GM18508 (cell line): ENCODE measurements around the gene KRTAP24-1.

Experiments
- ATAC-seq: cut with Tn5 transposase; IDR thresholded peaks from one replicate; pipeline ENCODE4 v1.9.1; 2021; ENCODE audit warnings: moderate number of reproducible peaks; ENCODE audit not compliant: insufficient read depth, unreplicated experiment

KRTAP24-1 gene, protein sequence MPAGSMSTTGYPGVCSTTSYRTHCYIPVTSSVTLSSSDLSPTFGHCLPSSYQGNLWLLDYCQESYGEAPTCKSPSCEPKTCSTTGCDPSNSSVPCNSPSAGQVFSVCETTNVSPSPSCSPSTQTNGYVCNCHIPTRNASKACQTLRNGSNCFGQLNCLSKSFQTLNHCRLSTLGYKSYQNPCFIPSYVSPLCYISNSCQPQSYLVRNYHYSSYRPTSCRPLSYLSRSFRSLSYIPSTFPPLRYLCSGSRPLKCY

DNA sequence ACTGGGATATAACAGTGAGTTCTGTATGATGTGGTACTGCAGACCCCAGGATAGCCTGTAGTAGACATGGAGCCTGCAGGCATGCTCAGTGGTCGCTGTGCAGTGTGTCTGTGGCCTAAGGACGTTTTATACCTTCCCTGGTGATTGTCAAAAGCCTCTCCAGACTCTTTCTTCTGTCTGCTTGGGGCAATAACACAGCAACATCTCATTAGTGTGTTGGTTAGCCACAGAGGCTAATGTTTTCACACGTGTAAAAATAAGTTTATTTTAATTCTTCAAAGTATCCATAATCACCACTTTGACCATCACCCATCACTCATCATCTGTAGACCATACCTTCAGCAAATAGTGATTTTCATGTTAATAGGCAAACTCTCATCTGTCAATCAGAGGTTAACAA lies at the start of gene KRTAP24-1:
TSS of gene KRTAP24-1 (minus strand) at position 101 of the 400 bp plus-strand sequence. CDS start at position 83, 18 bp downstream.
- ATAC-seq, result no peak

DNA sequence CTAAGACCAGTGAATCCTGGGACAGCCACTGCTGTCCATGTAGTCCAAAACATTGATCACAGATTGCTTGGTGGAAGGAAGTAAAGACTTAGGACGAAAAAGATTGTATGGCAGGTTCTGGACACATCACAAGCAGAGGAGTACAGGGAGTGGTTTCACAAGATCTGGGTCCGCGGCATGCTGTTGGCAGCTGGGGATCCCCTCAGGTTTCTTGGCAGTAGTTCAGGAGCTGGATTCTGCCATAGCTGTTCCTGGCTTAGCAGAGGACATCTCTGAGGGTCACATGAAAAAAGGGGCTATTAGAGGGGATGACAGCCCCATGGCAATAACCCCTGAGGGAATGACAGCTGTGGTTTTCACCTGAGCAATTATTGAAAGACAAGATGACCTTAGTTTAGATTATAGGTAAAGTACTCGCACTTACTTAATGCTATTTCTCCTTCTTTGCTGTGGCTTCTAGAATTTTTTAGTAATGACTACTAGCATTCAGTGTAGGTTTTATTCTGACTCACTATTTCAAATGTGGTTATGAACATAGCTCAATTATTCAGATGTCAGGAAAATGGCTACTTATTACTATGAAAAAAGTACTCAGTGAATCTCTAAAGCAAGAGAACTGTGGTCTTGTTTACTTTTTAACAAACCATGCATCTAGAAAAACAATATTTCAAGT lies 46.6 kb upstream of the KRTAP24-1 start:
- ATAC-seq, result no peak

DNA sequence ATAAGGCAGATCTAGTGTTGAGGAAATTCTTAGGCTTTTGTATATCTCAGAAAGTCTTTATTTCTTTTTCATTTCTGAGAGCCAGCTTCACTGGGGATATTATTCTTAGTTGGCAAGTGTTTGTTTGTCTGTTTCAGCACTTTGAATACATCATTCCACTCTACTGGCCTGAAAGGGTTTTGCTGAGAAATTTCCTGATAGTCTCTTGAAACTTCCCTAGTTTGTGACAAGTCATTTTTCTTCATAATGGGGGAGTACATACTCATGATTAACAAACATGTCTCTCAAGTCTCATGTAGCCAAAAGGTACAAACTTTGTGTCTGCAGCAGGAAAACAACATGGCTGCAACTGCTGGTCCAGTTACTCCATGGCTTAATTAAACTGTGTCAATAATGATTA lies 43.6 kb upstream of the KRTAP24-1 start:
- ATAC-seq, result no peak

DNA sequence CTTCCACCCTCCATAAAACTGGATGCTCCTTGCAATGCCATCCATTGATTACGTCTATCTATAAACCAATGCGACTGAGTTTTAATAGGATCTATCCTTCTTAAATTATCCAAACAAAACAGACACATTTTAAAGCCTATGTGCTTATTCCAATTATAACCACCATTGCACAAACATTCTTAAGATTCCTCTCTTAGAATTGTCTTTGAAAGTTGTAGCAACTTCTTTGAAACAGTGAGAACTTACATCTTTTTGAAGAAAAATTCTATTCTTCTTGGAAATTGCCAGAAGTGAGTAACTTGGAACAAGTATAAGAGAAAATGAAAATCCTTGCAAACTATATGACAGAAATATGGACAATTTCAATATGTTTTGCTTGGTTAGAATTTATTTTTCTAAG lies 37.5 kb upstream of the KRTAP24-1 start, which contains the start of gene KRTAP26-1:
TSS of gene KRTAP26-1 (minus strand) at position 101 of the 400 bp plus-strand sequence. CDS start 280 bp downstream, outside the sequence.
- ATAC-seq, result no peak

DNA sequence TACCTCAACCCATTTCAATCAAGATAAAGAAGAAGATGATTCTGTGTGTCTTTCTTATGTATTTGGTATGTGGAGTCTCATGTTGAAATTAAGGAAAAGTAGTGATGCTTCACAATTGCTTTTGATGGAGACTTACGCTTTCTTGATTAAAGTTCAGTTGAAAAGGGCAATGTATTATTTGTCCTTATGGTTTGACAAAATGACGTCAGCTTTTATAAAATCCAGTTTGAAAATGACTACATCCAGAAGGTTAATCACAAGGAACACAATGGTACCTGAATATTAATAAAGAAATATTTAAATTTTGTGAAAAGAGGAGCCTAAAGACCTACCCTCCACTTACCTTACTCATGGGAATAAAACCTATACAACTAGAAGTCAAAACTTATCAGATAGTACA lies 33.0 kb upstream of the KRTAP24-1 start:
- ATAC-seq, result no peak

DNA sequence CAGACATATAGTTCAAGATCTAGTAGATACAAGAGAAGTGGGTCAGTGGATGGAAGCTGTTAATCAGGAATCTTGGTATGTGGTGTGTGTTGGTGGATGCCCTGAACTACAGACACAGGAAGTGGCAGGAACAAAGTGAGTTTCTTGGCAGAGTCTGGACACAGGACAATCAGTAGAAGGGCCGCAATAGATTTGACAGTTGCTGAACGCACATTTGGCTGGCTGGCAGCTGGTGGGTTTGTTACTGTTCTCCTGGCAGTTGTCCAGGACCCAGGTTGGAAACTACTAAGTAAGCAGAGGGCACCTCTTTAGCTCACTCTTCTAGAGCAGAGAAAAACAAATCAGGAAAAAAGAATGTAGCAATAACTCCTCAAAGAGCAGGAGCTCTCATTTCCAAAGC lies 24.1 kb upstream of the KRTAP24-1 start:
- ATAC-seq, result no peak

DNA sequence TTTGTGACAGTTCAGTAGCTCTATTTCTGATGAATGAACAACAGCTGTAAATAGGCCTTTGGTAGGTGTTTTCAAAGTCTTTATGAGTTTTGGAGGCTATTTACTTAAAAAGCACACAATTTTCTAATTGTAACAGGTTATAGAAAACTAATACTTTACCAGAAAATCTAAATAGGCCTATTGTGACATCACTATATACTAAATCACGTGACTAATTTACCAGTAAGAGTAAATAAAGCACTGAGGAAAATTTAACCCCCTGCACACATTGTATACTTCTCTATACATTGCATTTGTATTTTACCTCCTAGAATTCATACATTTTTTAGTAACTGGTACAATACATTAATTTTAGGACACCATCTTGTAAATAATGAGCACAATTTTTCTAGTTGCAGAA lies 22.4 kb upstream of the KRTAP24-1 start:
- no peak for ATAC-seq

DNA sequence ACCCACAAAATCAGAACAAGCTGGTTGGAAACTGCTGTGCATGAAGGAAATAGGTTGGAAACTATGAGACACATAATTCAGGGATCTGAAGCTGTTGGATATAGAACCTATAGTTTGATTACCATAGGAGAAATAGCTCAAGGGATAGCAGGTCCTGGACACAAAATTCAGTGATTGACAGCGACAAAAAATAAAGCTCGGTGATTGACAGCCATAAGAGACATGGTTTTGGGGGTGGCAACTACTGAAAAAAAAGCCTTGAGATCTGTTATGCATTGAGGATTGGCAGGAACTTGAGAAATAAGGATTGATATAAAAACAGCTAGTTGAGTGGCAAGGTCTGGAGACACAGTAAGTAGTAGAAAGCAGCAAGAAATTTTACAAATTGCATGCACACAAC lies 6.5 kb upstream of the KRTAP24-1 start, which contains the start of gene KRTAP25-1:
TSS of gene KRTAP25-1 (minus strand) at position 300 of the 400 bp plus-strand sequence. CDS start at position 276, 24 bp downstream.
- no peak for ATAC-seq

DNA sequence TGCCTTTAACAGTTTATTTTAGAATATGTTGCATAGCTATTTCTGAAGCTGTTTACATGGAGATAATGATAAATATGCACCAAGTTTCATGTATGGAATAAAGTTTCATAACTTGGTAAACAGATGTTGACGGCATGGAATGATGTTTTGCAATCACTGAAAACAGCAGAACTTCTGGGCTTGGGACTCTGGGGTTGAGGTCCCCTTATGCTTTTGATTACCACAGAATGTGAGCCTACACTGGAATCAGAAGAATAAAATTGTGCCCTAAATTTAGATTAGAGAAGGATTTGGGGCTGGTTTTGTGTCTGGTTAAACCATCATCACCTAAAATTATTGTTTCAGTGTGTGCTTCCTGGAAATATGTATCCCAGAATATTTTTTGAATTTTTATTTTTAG lies 11.1 kb downstream of the KRTAP24-1 start:
- no peak for ATAC-seq

DNA sequence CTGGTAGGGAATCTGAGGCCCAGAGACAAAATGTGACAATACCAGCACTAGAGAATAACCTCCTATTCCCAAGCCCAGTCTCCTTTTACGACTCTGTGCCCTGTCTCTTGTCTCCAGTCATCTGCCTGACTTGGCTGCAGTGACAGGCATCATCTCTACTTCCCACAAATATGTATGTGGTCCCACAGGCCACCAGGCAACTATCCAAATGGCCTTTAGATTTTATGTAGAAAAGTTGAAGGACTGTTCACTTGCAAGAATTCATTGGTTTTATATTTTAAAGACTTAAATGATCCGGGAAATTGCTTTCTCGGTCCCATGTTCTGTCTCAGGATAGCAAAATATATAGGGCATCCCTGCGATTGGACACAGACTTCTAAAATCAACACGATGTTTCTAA lies 11.6 kb downstream of the KRTAP24-1 start:
- no peak for ATAC-seq

DNA sequence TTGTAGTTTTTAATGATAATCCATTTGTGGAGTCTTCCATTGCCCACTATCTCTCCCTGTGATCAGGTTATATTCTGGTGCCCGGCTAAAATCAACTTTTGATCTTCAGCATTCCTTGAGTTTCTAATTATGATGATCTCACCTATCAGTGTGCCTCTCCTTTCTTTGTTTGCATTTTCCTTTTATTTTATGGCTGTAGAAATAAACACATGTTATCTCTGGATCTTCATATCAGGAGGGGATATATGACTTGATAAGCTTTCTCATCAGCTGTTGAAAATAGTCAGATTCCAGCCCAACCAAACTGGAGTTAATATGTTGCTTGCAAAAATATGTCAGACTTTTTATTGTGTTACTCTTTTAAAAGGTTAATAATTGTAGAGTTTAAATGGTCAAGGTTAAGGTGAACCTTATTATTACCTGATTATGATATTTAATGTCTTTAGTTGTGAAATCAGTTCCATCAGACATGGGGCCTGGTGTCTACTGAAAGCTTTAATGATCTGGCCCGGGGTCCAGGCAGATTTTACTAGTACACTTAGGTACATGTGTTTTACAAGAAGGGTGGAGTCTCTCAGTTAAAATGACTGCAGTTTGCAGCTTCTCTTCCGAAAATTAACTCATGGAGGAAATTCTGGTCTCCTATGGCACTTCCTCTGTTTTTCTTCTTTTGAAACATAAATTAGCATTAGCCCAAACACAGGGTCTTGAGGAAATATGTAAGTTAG lies 12.8 kb downstream of the KRTAP24-1 start:
- no peak for ATAC-seq

DNA sequence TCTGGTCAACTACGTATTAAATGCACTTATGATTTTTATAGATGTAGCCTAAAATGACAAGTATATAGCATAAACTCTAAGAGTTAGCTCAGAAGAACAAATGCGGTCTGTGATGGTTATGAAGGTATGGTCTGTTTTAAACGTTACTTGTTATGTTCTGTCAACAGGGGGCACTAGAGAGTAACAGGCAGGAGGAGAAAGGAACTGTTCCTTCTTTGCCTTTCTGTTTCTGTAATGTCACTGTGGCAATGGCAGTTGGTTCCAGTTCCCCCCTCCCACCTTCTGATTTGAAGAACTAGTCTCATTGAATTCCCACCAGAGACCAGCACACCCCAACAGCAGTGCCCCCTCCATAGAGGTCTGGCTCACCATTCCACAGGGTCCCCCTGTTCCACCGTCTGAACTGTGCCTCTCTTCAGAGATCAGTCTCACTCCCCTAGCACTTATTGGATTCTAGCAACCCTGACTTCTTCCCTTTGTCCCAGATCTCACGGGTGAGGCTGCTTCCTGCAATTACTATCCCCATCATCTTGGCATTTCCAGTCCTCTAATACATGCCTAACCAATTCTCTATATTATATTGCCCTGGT lies 14.0 kb downstream of the KRTAP24-1 start:
- no peak for ATAC-seq

DNA sequence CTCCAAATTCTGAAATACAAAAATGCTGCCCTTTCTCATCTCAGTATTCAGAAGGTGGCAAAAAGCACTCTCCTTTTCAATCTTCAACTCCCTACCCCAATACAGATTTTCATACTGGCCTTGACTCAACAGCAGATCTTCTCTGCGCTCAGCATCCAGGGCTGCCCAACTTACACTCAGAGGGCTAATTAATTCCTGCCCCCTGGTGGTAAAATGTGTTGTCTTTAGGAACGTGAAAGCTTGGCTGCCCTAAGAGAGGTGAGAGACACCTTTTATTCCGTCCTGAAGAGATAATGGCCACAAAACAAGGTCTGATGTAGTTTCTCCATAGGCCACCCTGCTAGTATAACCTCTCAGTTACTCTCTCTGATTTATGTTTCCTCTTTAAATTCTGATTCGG lies 25.0 kb downstream of the KRTAP24-1 start:
- no peak for ATAC-seq

DNA sequence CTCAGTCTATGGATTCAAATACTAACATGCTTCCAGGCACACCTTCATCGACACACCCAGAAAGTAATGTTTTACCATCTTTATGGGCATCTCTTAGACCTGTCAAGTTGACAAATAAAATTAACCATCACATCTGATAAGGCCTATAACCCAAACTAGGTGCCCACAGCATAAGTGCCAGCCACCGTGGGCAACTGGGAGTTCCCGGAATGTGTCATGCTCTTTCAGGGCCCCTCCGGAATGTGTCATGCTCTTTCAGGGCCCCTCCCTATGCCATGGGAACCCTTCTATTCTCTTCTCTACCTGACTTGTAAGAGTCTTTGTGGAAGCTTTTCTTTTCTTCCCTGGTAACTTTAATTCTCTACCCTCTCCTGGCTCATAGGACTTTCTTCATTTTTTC lies 26.6 kb downstream of the KRTAP24-1 start:
- ATAC-seq, result no peak

DNA sequence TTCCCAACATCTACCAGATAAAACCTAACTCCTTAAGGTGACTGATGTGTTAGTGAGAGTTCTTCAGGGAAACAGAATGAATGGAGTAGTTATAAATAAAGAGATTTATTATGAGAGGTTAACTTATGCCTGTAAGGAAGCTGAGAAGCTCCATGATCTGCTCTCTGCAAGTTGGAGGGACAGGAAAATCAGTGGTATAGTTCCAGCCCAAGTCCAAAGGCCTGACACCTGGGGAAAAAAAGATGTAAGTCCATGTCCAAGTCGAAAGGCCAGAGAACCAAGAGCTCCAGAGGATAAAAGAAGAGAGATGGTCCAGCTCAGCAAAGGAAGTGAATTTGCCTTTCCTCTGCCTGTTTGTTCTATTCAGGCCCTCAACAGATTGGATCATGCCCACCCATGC lies 27.1 kb downstream of the KRTAP24-1 start:
- ATAC-seq, result no peak

DNA sequence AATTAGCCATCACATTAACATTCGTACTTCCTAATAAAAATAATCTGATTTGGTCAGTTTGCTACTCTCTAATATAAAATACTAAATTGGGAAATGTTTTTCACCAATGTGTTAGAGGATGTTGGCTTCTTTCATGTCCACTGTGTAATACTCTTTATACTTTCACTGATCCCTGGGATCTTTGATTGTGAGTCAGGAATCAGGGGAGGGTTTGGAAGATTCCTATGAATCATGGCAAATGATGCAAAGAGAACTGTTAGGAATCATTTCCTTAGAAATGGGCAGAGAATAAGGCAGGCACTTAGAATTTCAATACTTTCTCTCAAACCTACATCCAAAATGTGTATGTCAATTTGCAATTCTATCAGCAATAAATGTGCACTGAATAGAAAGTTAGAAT lies 31.0 kb downstream of the KRTAP24-1 start:
- ATAC-seq, result no peak

DNA sequence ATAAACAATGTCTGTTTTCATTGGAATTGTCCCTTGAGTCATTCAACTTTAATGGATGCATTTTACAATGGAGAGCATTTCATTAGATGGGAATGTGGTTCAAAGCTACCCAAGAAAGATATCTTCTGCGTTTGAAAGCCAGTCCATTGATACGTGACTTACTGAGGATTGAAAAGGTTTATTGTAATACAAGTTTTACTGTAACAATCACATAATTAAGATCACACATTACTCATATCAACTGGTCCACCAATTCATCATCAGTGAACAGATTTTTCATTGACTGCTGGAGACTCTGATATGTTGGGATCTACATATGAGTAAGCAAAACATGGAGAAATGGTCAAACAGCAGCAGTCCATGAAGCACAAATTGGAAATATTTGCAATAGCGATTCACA lies 32.8 kb downstream of the KRTAP24-1 start:
- no peak for ATAC-seq

DNA sequence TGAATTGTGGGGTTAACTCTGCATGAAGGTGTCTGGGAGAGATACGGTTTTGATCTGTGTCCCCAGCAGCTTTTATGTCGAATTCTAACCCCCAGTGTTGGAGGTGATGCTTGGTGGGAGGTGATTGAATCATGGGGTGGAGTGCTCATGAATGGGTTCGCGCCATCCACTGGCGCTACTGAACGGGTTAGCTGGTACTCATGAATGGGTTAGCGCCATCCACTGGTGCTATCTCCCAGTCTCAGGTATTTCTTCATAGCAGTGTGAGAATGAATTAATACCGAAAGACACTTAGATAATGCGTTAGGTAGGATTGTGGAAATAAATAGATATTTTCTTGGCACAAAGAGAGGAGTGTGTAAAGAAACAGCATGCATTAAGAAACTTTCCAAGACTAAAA lies 33.9 kb downstream of the KRTAP24-1 start:
- ATAC-seq, result no peak

DNA sequence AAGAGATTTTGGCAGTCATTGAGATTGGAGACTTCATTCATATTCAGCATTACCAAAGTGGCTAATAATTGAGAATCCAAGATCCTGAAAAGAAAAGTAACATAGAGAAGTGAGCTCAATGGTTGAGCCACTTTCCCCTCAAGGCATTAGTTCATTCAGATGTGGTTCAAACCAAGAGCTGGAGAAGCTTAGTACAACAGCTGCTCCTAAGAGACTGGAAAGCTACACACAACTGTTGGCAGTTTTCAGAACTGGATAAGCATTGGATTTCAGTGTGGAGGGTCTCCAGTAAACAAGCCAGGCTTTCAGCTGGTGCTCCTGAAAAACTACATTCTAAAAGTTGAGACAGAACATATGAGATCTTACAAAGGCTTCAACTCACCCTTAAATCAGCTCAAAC lies 37.7 kb downstream of the KRTAP24-1 start:
- ATAC-seq, result no peak

DNA sequence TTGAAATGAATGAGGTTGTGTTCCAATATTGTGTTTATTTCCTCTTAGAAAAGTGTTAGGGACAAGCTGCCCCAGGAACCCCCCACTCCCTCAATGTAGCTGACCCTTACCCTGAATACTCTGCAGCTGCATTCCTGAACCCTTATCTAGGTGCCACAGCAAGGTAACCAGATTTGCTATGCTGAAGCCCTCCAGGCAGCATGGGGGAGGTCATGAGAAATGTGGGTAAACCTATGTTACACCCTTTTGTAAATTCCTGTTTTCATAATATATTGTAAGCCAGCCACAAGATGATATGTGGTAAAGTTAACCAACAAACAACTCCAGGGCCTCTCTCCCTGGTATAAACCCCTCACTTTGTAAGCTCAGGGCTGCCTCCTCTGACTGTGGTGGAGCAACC lies 39.1 kb downstream of the KRTAP24-1 start:
- ATAC-seq, result no peak

DNA sequence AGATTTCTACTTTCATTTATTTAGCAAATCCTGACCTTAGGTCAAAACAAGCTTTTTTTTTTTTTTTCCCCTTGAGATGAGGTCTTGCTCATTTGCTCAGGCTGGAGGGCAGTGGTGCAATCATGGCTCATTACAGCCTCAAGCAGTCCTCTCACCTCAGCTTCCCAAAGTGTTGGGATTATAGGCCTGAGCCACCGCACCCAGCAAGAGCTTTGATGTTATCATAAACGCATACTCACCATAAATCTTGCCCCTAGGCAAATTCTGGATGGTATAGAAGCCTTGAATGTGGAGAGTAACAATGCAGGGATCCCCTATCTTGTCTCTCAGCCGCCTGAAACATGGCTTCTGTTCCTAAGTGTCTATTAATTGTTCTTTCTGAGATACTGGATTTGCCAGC lies 42.1 kb downstream of the KRTAP24-1 start:
- no peak for ATAC-seq
